ENCODE results near the gene KLHL12.
"Not testable (repeated sequence)": the region's sequence is repeated elsewhere in the genome, so short reads cannot be mapped to it uniquely, and the experiment has no call there.

The KLHL12 gene

GRCh38 chr1:202945483-202945882, 18.4 kb upstream of the KLHL12 start:
- no peak for DNase-seq

GRCh38 chr1:202944438-202944921, 17.4 kb upstream of the KLHL12 start:
- DNase-seq = no peak

DNA sequence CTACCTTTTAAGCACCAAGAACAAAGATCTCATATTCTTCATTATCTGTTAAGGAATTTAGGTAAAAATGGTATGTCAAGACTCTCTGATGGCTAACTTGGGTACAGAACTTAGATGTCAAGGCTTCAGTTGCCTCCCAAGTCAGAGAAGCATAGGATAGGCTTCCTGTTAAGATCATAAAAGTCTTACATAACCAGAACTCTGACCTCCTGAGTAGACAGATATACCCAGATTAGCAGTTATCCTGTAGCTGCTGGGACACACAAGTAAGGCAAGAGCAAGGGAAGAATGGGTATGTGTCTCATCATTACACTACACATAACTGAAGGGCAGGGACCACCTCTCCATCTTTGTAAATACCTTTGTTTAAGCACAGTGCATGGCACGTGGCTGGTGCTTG, 15.4 kb upstream of the KLHL12 start:
- no peak for DNase-seq

DNA sequence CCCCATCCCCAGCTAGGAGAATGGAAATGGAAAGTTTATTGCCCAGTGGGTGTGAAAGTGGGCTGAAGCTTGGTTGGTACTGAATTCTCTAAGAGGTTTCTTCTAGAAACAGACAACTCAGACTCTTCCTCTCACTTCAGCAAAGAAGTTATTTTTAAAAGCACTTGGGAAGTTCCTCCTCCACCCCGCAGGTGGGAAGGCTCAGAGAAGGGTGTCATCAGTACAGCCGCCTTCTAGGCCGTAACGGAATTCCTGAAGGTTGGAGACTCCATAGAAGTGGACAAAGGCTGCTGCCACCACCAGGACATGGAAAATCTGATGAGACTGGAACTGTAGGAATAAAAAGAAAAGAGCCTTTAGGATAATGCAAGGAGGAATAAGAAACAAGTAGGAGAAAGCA, 14.3 kb upstream of the KLHL12 start:
- no peak for DNase-seq

DNA sequence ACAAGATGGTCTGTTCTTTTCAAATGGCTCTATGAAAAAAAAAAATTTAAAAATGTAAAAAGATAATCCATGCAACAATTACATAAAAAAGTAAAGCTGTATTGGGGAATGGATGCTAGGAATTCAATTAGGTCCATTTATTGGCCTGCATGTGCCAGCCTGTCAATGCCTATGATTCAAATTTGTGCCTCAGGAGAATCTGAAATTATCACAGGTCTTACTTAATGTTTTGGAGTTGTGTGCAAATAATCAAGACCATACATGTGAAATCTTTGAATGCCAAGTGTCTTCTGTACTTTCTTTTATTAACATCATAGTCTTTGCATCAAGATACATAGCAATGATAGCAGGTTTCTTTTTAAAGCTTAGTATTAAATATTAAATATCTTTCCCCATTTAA, 13.5 kb upstream of the KLHL12 start:
- no peak for DNase-seq

DNA sequence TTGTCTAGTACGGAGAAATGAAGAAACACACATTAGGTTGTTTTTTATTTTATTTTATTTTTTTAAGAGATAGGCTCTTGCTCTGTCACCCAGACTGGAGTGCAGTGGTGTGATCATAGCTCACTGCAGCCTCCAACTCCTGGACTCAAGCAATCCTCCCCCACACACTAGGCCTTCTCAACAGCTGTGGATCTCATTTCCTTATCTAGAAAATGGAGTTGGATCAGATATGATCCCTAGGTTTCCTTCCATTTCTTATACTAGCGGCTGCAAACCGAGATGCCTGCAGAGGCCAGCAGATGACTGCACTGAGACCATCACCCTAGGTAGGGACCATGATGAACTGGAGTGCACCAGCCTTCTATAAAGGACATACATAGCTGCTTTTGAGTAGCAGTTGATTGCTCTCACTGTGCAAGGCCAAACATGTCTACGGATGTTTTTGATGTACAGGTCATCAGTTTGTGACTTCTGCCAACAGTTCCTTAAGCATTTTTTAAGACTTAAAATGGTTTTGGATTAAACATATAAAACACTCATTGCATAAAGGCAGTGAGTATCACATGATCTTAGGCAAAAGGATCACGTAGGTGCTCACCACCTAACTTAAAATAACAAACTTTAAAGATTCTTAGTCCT, 11.4 kb upstream of the KLHL12 start:
- DNase-seq = no peak

DNA sequence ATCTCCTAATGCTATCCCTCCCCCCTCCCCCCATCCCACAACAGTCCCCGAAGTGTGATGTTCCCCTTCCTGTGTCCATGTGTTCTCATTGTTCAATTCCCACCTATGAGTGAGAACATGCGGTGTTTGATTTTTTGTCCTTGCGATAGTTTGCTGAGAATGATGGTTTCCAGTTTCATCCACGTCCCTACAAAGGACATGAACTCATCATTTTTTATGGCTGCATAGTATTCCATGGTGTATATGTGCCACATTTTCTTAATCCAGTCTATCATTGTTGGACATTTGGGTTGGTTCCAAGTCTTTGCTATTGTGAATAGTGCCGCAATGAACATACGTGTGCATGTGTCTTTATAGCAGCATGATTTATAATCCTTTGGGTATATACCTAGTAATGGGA, 9.4 kb upstream of the KLHL12 start:
- not testable (repeated sequence) for DNase-seq

DNA sequence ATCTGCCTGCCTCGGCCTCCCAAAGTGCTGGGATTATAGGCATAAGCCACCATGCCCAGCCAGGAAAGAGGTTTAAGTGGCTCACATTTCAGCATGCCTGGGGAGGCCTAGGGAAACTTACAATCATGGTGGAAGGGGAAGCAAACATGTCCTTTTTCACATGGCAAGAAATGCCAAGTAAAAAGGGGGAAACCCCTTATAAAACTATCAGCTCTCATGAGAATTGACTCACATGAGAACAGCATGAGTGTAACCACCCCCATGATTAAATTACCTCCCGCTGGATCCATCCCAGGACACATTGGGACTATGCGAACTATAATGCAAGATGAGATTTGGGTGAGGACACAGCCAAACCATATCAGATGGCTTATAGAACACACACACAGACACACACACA, 8.8 kb upstream of the KLHL12 start:
- DNase-seq = no peak

- no peak for DNase-seq
These were observed 7.7 kb upstream of the KLHL12 start for GRCh38 chr1:202934755-202935154.

DNA sequence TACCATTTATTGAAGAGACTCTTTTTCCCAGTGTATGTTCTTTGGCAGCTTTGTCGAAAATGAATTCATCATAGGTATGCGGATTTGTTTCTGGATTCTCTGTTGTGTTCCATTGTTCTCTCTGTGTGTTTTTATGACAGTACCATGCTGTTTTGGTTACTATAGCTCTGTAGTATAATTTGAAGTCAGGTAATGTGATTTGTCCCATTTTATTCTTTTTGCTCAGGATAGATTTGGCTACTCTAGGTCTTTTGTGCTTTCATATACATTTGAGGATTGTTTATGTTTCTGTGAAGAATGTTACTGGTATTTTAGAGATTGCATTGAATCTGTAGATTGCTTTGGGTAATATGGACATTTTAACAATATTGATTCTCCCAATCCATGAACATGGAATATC, 5.4 kb upstream of the KLHL12 start:
- DNase-seq = no peak

GRCh38 chr1:202923533-202923932, 3.5 kb downstream of the KLHL12 start:
- peak; percentile 40 for DNase-seq

DNA sequence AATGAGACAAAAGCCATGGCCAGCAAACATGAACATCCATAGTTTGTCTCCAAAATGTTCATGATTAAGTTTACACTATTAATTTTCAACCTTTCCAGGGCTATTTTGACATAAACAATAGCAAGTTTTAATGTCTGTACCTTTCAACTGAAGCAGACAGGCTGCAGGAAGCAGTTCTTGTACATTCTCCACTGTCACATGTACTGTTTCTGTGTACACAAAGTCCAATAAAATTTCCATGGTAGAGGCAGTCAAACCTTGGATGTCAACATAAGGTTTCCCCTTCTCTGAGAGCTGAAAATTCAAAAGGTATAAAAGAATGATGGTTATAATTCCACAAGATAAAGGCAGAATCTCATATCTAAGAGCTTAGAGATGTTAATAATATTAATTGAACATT, 7.4 kb downstream of the KLHL12 start:
- DNase-seq = no peak

DNA sequence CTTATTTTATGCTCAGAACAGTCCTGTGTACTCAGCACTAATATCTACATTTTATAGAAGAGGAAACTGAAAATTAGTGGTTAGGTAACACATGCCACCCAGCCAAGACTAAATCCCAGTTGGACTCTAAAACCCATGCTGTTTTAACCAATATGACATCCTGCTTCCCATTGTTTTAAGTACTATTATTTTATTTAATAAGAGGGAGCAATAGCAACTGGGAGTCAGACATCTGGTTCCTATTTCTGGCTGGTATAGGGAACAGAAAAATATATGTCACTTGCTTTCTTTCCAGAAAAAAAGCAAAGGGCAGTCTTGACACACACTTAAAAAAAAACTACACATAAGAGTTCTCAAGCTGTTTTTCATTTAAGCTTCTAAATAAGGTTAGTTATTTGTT, 11.9 kb downstream of the KLHL12 start:
- DNase-seq = no peak

GRCh38 chr1:202912476-202912875, 14.6 kb downstream of the KLHL12 start:
- DNase-seq = not testable (repeated sequence)

DNA sequence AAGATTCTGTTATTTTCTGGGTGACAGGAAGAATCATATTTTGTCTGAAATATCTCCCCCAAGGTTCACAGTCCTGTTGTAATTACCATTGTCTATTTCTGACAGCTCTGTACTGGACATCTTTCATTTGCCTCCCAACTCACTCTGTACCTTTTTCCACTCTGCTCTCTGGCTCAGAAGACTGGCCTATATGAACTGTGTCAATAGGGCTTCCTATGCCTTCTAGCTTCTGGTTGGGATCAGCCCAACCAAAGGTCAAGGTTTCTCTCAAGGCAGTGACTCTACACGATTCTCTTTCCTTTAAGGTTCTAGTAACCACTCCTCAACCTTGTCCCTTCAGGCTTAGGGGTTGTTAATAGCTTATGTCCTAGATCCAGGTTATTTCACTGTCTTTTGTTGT, 17.5 kb downstream of the KLHL12 start:
- DNase-seq = no peak

DNA sequence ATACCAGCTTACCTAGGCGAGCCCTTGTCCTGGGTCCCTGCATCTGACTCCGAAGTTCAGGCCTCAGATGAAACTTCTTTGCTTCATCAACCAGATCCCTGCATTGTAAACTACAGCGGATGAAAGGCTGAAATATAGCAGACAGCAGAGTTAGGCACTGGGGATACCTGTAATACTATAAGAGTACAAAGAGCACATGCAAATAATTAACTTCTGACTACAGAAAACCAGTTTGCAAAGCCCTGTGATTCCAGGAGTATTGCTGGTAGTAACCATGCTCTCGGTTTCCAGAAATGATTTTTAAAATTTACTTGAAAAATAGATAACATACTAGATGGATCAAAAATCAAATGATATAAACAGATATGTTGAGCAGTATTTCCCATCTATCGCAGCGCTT, 18.0 kb downstream of the KLHL12 start:
- no peak for DNase-seq

DNA sequence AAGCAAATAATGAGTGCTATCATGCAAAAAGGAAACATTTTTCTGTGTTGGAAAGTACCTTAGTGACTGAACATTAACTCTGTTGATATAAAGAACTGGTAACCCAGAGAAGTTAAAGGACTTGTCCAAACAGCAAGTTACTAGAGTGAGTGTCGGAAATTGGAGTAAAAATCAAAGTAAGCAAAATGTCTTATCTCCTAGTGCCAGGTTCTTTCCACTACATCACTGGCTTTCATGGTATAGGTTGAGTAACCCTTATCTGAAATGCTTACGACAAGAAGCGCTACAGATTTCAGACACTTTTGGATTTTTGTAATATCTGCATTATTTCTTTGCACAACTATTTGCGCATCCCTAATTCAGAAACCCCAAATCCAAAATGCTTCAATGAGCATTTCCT, 21.7 kb downstream of the KLHL12 start:
- DNase-seq = no peak

GRCh38 chr1:202903808-202904207, 23.2 kb downstream of the KLHL12 start:
- DNase-seq = not testable (repeated sequence)

DNA sequence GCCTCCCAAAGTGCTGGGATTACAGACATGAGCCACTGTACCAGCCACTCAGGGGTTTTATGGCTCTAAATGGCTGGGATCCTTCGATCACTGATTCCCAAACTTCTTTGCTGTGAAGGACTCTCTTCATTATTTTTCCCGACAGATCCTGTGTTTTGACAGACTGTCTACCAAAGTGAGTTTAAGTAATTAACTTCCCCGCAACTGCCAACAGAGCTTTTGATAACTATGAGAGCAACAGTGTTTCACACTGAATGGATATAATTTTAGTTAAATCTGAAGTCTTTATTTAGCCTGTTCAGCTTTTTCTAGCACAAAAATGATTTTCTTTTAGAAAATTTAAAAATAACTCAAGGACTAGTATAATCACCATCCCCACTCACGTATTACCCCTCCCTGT, 25.5 kb downstream of the KLHL12 start:
- no peak for DNase-seq

- DNase-seq = no peak
These were observed 34.5 kb downstream of the KLHL12 start for GRCh38 chr1:202892501-202892900.

DNA sequence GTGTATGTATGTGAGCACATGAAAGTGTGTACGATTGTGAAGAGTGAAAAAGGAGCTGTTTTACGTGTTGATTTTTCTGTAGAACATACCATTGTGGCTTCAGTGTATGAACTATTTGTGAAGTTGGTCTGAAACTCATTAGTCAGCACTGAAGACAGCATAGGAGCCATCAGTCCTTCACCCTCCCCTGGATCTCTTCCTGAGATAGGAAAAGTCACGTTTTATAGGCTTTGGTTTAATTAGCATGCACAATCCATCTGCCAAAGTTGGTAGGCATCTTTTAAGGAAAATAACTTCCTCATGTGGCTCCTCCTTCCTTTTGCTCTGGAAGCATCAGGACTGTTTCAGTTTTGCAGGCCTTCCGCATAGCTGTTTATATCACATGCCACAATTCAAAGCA, 36.6 kb downstream of the KLHL12 start:
- DNase-seq = no peak

- peak; percentile 99 for DNase-seq
These were observed 38.3 kb downstream of the KLHL12 start, which contains the start of gene RABIF for GRCh38 chr1:202888531-202889360. Gene RABIF, minus strand, starts transcription at chr1:202889149. Its CDS starts 51 bp downstream, at chr1:202889098.

DNA sequence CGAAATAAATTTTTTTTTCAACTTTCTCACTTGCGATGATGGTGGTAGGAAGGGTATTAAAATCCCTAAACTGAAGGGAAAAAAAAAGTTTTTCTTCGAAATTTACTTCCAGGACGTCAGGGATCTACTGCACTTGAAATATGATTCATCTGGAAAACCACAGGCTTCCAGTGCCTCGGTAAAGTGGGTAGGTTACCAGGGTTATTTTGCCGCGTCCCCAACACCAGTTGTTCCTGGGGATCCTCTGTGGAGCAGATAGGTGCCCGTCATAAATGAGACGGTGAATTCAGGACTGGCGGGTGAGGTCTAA, 38.9 kb downstream of the KLHL12 start:
- no peak for DNase-seq

DNA sequence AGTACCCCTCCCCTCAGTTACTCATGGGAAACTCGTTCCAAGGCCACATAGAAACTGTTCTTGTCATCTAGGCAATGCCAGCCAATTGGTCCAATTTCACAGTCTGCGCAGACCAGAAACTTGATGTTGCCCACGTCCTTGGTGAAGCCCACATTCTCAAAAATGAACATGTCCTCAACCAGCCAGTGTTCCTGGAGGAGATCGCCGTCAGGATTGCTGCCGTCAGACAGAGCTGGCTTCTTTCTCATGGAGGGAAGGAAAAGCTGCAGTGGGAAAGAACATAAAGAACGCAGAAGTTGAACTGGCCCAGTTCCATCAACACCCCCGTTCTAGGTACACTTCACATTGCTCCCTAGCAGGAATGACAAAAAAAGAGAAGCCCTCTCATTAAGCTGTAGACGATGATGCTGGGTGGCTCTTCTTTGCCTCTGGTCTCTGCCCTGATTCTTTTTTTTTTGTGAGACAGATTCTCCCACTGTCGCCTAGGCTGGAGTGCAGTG, 46.0 kb downstream of the KLHL12 start:
- no peak for DNase-seq
